ENCODE data around the gene EXOC6B.
A peak's percentile ranks its signal among the peaks of the same experiment; 100 is the strongest.

The EXOC6B gene

DNA sequence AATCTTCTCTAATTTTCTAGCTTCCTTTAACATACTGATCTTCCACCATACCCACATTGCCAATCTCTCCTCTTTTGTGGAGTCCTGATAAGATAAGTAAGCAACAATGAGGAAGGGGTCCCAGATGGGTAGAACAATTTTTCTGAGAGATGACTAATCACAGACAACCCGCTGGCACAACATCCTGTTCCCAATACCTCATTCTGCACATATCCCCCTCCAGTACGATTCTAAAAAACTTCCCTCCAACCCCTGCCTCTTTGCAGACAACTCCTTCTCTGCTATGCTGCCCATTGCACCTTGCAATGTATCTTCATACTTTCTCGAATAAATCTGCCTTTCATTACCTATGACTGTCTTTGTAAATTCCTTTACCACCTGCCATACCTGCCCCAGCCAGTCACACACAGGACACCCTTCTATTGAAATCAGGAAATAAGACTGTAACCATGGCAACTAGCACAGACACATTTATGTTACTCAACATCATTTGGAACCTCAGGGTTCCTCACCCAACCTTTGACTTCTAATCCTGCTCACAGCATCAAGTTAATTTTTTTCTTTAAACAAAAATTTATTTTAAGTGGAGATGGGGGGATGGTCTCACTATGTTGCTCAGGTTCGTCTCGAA lies 7.4 kb upstream of the EXOC6B start:
- peaks cover 26% of the 10 kb centered on the region for H3K4me1 ChIP-seq (ENCODE audit: low read length)
- H3K9me2 ChIP-seq (replicated peaks; ENCODE audit: insufficient read depth, low read length), result no peaks in the 10 kb centered on the region
- no peak overlapping the region for H3K9ac ChIP-seq (ENCODE audit: low read length)
- H3K4me2 ChIP-seq (ENCODE audit: low read depth, low read length), result no peak overlapping the region
- H3K79me2 ChIP-seq (ENCODE audit: low read length), result no peaks in the 10 kb centered on the region
- DNase-seq, result peak; percentile 35
- no peak overlapping the region for H2AFZ ChIP-seq (ENCODE audit: low read length)
- TF ChIP-seq EZH2 (optimal IDR thresholded peaks at IDR 0.05; ENCODE audit: low read depth, low read length) (no peak), EZH2phosphoT487 (IDR thresholded peaks at IDR 0.05; ENCODE audit: low read length) (no peak), CTCF (IDR thresholded peaks at IDR 0.05; ENCODE audit: low read length) (no peak)
- H3K36me3 ChIP-seq (replicated peaks; ENCODE audit: insufficient read depth, low read length), result no peaks in the 10 kb centered on the region
- no peaks in the 10 kb centered on the region for H3F3A ChIP-seq (ENCODE audit: insufficient read depth, low read length)
- H3K9me3 ChIP-seq (replicated peaks; ENCODE audit: insufficient read depth, low read length), result no peaks in the 10 kb centered on the region
- no peak overlapping the region for H3K4me3 ChIP-seq (ENCODE audit: low read length)
- no peaks in the 10 kb centered on the region for H3K27me3 ChIP-seq (replicated peaks; ENCODE audit: insufficient read depth, low read length)
- H4K20me1 ChIP-seq (ENCODE audit: insufficient read depth, low read length), result no peaks in the 10 kb centered on the region
- no peak overlapping the region for H3K27ac ChIP-seq (ENCODE audit: low read length)

GRCh38 chr2:72830273-72830672 lies 4.4 kb upstream of the EXOC6B start:
- no peaks in the 10 kb centered on the region for H3K9me2 ChIP-seq (replicated peaks; ENCODE audit: insufficient read depth, low read length)
- peak; percentile 59 for DNase-seq
- H3K9me3 ChIP-seq (replicated peaks; ENCODE audit: insufficient read depth, low read length), result no peaks in the 10 kb centered on the region
- no peak overlapping the region for H3K9ac ChIP-seq (ENCODE audit: low read length)
- no peaks in the 10 kb centered on the region for H3K79me2 ChIP-seq (ENCODE audit: low read length)
- H3K4me2 ChIP-seq (ENCODE audit: low read depth, low read length), result peak overlapping the region; percentile 55
- TF ChIP-seq EZH2 (optimal IDR thresholded peaks at IDR 0.05; ENCODE audit: low read depth, low read length) (no peak), CTCF (IDR thresholded peaks at IDR 0.05; ENCODE audit: low read length) (no peak)
- no peaks in the 10 kb centered on the region for H4K20me1 ChIP-seq (ENCODE audit: insufficient read depth, low read length)
- H3K36me3 ChIP-seq (replicated peaks; ENCODE audit: insufficient read depth, low read length), result no peaks in the 10 kb centered on the region
- no peak overlapping the region for H2AFZ ChIP-seq (ENCODE audit: low read length)
- H3K4me3 ChIP-seq (ENCODE audit: low read length), result no peak overlapping the region
- H3F3A ChIP-seq (ENCODE audit: insufficient read depth, low read length), result no peaks in the 10 kb centered on the region
- H3K4me1 ChIP-seq (ENCODE audit: low read length), result peaks cover 32% of the 10 kb centered on the region
- H3K27ac ChIP-seq (ENCODE audit: low read length), result peak overlapping the region; percentile 3; the same call in 1 of the 2 replicates
- no peaks in the 10 kb centered on the region for H3K27me3 ChIP-seq (replicated peaks; ENCODE audit: insufficient read depth, low read length)

DNA sequence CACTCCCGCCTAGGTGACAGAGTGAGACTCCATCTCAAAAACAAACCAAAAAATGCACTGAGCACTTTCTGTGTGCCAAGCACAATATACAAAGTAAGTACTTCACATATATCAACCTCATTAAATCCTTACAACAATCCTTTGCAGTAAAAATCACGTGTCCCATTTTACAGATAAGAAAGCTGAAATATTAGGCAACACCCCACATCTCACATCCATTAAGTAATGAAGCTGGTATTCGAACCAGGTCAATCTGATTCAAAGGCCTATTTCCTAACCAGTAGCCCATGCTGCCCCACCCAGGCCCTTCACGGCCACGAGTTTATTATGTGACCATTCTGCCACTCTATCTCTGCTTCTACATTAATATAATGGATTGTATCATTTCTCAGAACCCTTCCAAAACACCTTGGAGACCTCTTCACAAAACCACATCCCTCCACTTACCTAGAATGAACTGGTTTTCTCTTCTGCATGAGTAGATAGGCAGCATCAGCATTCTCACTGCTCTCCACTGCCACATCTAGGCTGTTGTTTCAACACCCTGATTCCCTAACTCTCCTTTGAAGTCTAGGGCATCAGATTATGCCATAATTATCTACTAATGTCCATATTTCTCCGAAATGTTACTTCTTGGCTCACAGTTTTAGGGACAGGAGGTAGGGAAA lies 3.1 kb upstream of the EXOC6B start:
- Histone ChIP-seq H3K27me3 (replicated peaks; ENCODE audit: insufficient read depth, low read length) (no peaks in the 10 kb centered on the region), H3K4me1 (ENCODE audit: low read length) (peaks cover 37% of the 10 kb centered on the region), H4K20me1 (ENCODE audit: insufficient read depth, low read length) (no peaks in the 10 kb centered on the region), H2AFZ (ENCODE audit: low read length) (no peak overlapping the region), H3K9me2 (replicated peaks; ENCODE audit: insufficient read depth, low read length) (no peaks in the 10 kb centered on the region), H3K4me3 (ENCODE audit: low read length) (no peak overlapping the region), H3F3A (ENCODE audit: insufficient read depth, low read length) (no peaks in the 10 kb centered on the region), H3K27ac (ENCODE audit: low read length) (no peak overlapping the region), H3K36me3 (replicated peaks; ENCODE audit: insufficient read depth, low read length) (no peaks in the 10 kb centered on the region), H3K4me2 (ENCODE audit: low read depth, low read length) (no peak overlapping the region), H3K79me2 (ENCODE audit: low read length) (no peaks in the 10 kb centered on the region), H3K9me3 (replicated peaks; ENCODE audit: insufficient read depth, low read length) (no peaks in the 10 kb centered on the region), H3K9ac (ENCODE audit: low read length) (no peak overlapping the region)
- no peak for TF ChIP-seq EZH2 (optimal IDR thresholded peaks at IDR 0.05; ENCODE audit: low read depth, low read length)
- no peak for TF ChIP-seq CTCF (IDR thresholded peaks at IDR 0.05; ENCODE audit: low read length)
- TF ChIP-seq EZH2phosphoT487 (IDR thresholded peaks at IDR 0.05; ENCODE audit: low read length), result no peak
- DNase-seq, result peak; percentile 7

Data from MM.1S (cell line).